ENCODE results near the gene MICAL3. TPM values are rescaled to one million over a fixed set of nuclear protein-coding genes. Genes with fewer than 3 reads are reported as not detected.

The MICAL3 gene
- total RNA-seq, 2 experiments from 2014 or later = 21.9 to 22.5 TPM

DNA sequence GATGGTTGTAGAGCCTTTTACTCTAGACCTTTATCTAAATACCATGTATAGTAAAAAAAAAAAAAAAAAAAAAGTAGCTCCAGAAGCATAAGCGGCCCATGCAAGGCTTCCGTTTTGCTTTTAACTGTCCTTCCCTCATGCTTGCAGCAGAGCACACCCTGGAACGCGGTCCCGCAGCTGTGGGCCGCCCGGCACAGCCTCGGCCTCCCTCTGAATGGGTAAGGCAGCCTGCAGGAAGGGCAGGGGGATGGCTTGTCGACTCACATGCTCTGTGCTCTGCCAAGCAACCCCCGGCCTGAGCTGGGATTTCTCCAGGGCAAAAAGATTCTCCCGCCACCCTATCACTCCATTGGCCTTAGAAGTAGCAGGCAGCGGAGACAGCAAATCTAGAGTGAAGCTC lies 148.7 kb downstream of the MICAL3 start:
- H3K9me3 Mint-ChIP-seq (ENCODE audit: low read depth) = no peaks in the 10 kb centered on the region
- H3K4me1 Mint-ChIP-seq = no peaks in the 10 kb centered on the region
- ChIA-PET CTCF (interaction anchor here (0.7 kb wide), 1 partner anchor 147 kb away, joined by 3 read pairs; no protein-coding TSS in a partner anchor), POLR2A (interaction anchor here (0.6 kb wide), 1 partner anchor 21 kb away, joined by 7 read pairs; no protein-coding TSS in a partner anchor)
- no peak overlapping the region for H3K4me3 Mint-ChIP-seq
- intact Hi-C loops (cut with DNase I, micrococcal nuclease) = no loop called here
- DNase-seq (no peak), ATAC-seq (no peak)
- peaks cover 4% of the 10 kb centered on the region for H3K36me3 Mint-ChIP-seq (ENCODE audit: low read depth)
- no peaks in the 10 kb centered on the region for H3K27me3 Mint-ChIP-seq
- H3K27ac Mint-ChIP-seq = no peak overlapping the region

- no peak for DNase-seq
- Mint-ChIP-seq H3K4me1 (no peaks in the 10 kb centered on the region), H3K27ac (no peak overlapping the region), H3K9me3 (ENCODE audit: low read depth) (no peaks in the 10 kb centered on the region), H3K27me3 (no peaks in the 10 kb centered on the region), H3K4me3 (no peak overlapping the region), H3K36me3 (ENCODE audit: low read depth) (peaks cover 4% of the 10 kb centered on the region)
- CTCF ChIA-PET = no interaction called here
- ATAC-seq = no peak
- POLR2A ChIA-PET = no interaction called here
- intact Hi-C loops (cut with DNase I, micrococcal nuclease) = no loop called here
These were observed 149.2 kb downstream of the MICAL3 start for GRCh38 chr22:17875156-17875555.

DNA sequence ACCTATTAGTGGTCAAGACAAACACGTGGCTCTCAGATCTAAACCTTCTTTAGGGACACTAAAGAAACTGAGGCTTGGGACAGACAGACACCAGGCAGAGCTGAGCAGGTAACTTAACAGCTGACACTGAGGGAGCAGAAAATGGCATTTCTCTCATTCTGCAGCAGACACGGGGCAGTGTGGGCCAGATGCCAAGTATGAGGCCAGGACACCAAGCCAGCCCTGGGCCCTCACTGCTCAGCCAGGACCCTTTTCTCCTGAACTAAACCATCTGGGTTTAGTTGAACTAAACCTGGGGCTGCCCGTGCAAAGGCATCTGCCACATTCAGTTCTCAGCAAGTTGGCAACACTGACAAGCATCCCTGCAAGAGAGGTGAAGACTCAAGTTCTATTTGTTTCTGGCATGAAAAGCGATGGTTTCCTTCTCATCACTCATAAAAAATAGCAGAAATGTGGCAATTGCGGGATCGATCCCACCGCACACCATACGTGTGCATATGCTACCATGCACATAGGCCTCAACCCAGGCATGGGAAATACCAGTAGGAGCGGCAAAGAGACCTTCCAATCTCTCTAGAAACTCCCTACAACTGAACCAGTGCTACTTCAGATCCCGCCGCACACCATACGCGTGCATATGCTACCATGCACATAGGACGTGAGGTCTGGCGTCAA lies 150.0 kb downstream of the MICAL3 start:
- Mint-ChIP-seq H3K27me3 (no peaks in the 10 kb centered on the region), H3K4me3 (no peak overlapping the region), H3K36me3 (ENCODE audit: low read depth) (peaks cover 4% of the 10 kb centered on the region), H3K4me1 (no peaks in the 10 kb centered on the region), H3K27ac (no peak overlapping the region), H3K9me3 (ENCODE audit: low read depth) (no peaks in the 10 kb centered on the region)
- intact Hi-C loops (cut with DNase I, micrococcal nuclease) = no loop called here
- ATAC-seq = no peak
- ChIA-PET CTCF (no interaction called here), POLR2A (no interaction called here)
- no peak for DNase-seq

DNA sequence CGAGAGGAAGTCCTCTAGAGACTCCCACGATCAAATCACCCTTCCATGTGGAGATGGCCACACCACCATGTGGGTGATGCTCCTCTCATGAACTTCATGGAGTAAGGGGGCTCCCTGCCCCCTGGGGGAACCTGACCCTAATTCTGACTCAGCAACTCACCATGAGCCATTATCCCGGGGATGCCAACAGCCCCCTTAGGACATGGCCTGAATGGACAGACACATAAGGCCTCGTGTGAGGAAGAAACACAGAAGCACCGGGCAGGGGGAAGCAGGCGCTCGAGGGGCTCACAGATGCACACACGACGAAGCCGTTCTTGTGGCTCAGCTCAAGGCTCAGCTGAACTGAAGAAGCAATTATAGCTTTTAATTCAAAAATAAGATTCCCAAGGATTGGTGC lies 150.6 kb downstream of the MICAL3 start:
- H3K27ac Mint-ChIP-seq = no peak overlapping the region
- ChIA-PET POLR2A (no interaction called here), CTCF (no interaction called here)
- peaks cover 4% of the 10 kb centered on the region for H3K36me3 Mint-ChIP-seq (ENCODE audit: low read depth)
- H3K27me3 Mint-ChIP-seq = no peaks in the 10 kb centered on the region
- H3K4me3 Mint-ChIP-seq = no peak overlapping the region
- H3K4me1 Mint-ChIP-seq = no peaks in the 10 kb centered on the region
- DNase-seq = no peak
- intact Hi-C loops (cut with DNase I, micrococcal nuclease) = no loop called here
- H3K9me3 Mint-ChIP-seq (ENCODE audit: low read depth) = no peaks in the 10 kb centered on the region
- ATAC-seq = no peak

GRCh38 chr22:17873116-17873515 lies 151.2 kb downstream of the MICAL3 start:
- no peaks in the 10 kb centered on the region for H3K9me3 Mint-ChIP-seq (ENCODE audit: low read depth)
- no peaks in the 10 kb centered on the region for H3K27me3 Mint-ChIP-seq
- ChIA-PET CTCF (no interaction called here), POLR2A (no interaction called here)
- H3K4me3 Mint-ChIP-seq = no peak overlapping the region
- peaks cover 3% of the 10 kb centered on the region for H3K36me3 Mint-ChIP-seq (ENCODE audit: low read depth)
- no peak overlapping the region for H3K27ac Mint-ChIP-seq
- H3K4me1 Mint-ChIP-seq = no peaks in the 10 kb centered on the region
- ATAC-seq = no peak
- intact Hi-C loops (cut with DNase I, micrococcal nuclease) = no loop called here
- no peak for DNase-seq

DNA sequence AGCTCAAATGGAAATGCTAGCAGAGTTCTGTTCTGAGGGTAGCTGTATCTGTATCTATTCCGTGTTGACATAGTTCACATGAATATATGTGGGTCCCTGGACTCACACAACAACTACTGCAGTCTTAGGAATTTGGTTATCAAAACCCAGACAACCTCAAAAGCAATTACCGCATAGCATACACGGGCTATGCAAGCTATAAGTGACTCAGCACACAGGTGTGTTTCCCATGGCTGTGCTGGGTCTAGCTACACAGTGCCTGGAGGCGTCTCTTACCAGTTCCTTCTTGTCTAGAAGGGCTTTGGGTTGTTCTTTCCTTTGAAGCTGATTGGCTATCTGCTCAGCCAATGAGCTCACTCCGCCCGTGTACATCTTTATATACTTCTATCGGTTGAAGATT lies 151.9 kb downstream of the MICAL3 start:
- ChIA-PET POLR2A (no interaction called here), CTCF (no interaction called here)
- DNase-seq = no peak
- H3K4me3 Mint-ChIP-seq = no peak overlapping the region
- no peak overlapping the region for H3K27ac Mint-ChIP-seq
- no peaks in the 10 kb centered on the region for H3K27me3 Mint-ChIP-seq
- ATAC-seq = no peak
- intact Hi-C loops (cut with DNase I, micrococcal nuclease) = no loop called here
- no peaks in the 10 kb centered on the region for H3K9me3 Mint-ChIP-seq (ENCODE audit: low read depth)
- H3K36me3 Mint-ChIP-seq (ENCODE audit: low read depth) = peaks cover 3% of the 10 kb centered on the region
- H3K4me1 Mint-ChIP-seq = no peaks in the 10 kb centered on the region

DNA sequence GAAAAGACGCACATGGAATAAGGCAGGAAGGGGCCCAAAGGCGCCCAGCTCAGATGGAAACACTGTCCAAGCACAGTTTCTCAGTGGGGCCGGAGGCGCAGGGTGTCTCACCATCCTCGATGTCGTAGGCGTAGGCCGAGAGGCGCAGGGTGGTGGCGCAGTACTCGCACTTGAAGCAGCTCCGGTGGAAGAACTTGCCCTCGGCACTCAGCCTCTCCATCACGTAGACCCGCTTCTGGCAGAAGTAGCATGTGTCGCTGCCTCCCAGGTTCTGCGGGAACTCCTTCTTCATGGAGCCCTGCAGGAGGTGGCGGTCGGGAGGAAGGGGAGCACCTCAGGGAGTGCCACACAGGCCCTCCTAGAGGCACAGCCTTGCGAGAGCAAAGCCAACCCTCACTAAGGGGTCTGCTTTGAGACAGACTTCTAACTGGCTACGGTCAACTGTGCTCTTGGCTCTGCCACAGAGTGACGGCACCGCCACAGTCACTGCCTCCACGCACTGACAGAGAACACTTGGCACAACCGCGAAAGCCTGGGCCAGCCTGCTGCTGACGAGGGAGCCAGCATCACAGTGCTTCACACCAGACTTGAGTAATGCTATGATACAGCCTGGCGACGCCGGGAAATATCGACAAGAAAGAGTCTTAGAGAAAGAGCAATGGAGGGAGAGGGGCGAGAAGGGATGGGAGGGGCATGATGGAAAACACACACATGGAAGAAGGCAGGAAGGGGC lies 152.5 kb downstream of the MICAL3 start:
- H3K4me1 Mint-ChIP-seq = no peaks in the 10 kb centered on the region
- peaks cover 3% of the 10 kb centered on the region for H3K36me3 Mint-ChIP-seq (ENCODE audit: low read depth)
- DNase-seq (no peak), ATAC-seq (no peak)
- no peak overlapping the region for H3K27ac Mint-ChIP-seq
- no peaks in the 10 kb centered on the region for H3K9me3 Mint-ChIP-seq (ENCODE audit: low read depth)
- no peak overlapping the region for H3K4me3 Mint-ChIP-seq
- intact Hi-C loops (cut with DNase I, micrococcal nuclease) = no loop called here
- no peaks in the 10 kb centered on the region for H3K27me3 Mint-ChIP-seq
- CTCF ChIA-PET = no interaction called here
- POLR2A ChIA-PET = no interaction called here

DNA sequence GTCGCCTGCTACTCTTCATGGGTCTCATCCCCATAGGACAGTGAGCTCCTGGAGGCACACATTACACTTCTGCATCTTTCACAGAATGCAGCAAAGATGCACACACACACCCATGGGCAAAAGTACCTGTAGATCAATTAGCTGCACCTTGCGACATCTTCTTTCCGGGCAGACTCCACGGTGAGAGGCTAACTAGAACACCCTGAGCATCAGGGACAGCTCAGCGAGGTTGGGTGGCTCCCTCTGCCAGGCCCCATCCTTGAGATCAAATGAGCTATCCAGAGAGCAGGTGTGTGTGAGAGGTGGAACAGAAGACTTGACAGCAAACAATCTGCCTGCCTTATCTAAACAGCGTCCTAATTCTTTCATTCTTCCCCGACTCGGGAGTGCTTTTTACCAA lies 154.0 kb downstream of the MICAL3 start:
- H3K4me3 Mint-ChIP-seq = no peak overlapping the region
- no peak overlapping the region for H3K27ac Mint-ChIP-seq
- POLR2A ChIA-PET = no interaction called here
- no peaks in the 10 kb centered on the region for H3K4me1 Mint-ChIP-seq
- H3K27me3 Mint-ChIP-seq = no peaks in the 10 kb centered on the region
- ATAC-seq (no peak), DNase-seq (no peak)
- intact Hi-C loops (cut with DNase I, micrococcal nuclease) = no loop called here
- H3K9me3 Mint-ChIP-seq (ENCODE audit: low read depth) = no peaks in the 10 kb centered on the region
- CTCF ChIA-PET = interaction anchor here (0.8 kb wide), 1 partner anchor 85 kb away, joined by 3 read pairs; no protein-coding TSS in a partner anchor
- H3K36me3 Mint-ChIP-seq (ENCODE audit: low read depth) = peaks cover 3% of the 10 kb centered on the region

DNA sequence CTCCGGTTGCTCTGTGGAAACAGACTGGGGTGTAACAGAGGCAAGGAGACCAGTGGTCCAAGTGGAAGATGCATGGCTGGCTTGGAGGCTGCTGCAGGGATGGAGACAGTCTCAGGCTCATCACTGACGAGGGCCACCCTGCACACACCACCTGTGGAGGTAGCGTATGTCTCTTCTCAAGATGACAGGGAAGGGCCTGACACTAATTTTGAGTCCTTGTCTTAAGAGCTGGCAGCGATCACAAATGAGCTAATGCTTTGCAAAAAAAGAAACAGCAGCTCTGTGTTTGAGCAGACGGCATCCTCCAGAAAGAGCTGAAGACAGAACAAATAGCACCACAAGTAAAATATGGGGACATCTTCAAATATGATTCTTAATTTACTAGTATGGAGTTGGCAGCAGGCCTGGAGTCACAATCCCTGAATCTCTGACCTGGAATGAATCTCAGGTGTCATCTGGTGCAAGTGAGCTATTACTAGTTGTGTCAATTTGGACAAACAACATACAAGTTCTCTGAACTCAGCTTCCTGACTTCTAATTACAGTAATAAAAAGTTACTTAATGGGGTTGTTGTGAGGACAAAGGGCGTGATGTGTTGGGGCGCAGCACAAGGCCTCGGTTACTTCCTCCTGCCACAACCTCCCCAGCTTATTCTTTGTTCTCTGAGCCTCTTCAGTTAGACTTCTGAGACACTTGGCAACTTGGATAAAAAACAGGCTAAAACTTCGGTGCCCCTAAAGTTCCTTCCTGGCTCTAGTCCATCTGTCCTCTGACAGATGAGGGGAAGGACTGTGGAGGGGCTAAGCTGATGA lies 154.9 kb downstream of the MICAL3 start:
- Mint-ChIP-seq H3K9me3 (ENCODE audit: low read depth) (no peaks in the 10 kb centered on the region), H3K4me3 (no peak overlapping the region), H3K4me1 (no peaks in the 10 kb centered on the region), H3K27ac (no peak overlapping the region), H3K27me3 (no peaks in the 10 kb centered on the region), H3K36me3 (ENCODE audit: low read depth) (peaks cover 3% of the 10 kb centered on the region)
- CTCF ChIA-PET = interaction anchor here (0.6 to 0.8 kb wide), 3 partner anchors 31 to 85 kb away, joined by 3 read pairs; no protein-coding TSS in a partner anchor
- no peak for DNase-seq
- intact Hi-C loops (cut with DNase I, micrococcal nuclease) = no loop called here
- POLR2A ChIA-PET = no interaction called here
- ATAC-seq = no peak

GRCh38 chr22:17868771-17869170 lies 155.6 kb downstream of the MICAL3 start:
- H3K9me3 Mint-ChIP-seq (ENCODE audit: low read depth) = no peaks in the 10 kb centered on the region
- no peak overlapping the region for H3K27ac Mint-ChIP-seq
- H3K4me1 Mint-ChIP-seq = no peaks in the 10 kb centered on the region
- CTCF ChIA-PET = interaction anchor here (0.6 kb wide), 1 partner anchor 32 kb away, joined by 3 read pairs; no protein-coding TSS in a partner anchor
- H3K27me3 Mint-ChIP-seq = no peaks in the 10 kb centered on the region
- ATAC-seq = no peak
- POLR2A ChIA-PET = no interaction called here
- peaks cover 6% of the 10 kb centered on the region for H3K36me3 Mint-ChIP-seq (ENCODE audit: low read depth)
- H3K4me3 Mint-ChIP-seq = no peak overlapping the region
- no peak for DNase-seq
- intact Hi-C loops (cut with DNase I, micrococcal nuclease) = no loop called here

GRCh38 chr22:17867160-17867785 lies 157.1 kb downstream of the MICAL3 start:
- Mint-ChIP-seq H3K27ac (no peak overlapping the region), H3K4me3 (no peak overlapping the region), H3K4me1 (no peaks in the 10 kb centered on the region), H3K36me3 (ENCODE audit: low read depth) (peaks cover 6% of the 10 kb centered on the region), H3K9me3 (ENCODE audit: low read depth) (no peaks in the 10 kb centered on the region), H3K27me3 (no peaks in the 10 kb centered on the region)
- ATAC-seq = no peak
- ChIA-PET CTCF (no interaction called here), POLR2A (no interaction called here)
- intact Hi-C loops (cut with DNase I, micrococcal nuclease) = no loop called here
- no peak for DNase-seq
